Fibroblast of skin of left quadriceps (primary cell): ENCODE data around the gene PALLD.

Experiments used
- DNase-seq, 2 experiments: peaks; one replicate each; pipeline ENCODE4 v3.0.0-alpha.2; 2013; ENCODE audit warnings: low read depth in 2 of 2

PALLD gene

GRCh38 chr4:168524897-168525296 is 28.0 kb downstream of the PALLD start:
- DNase-seq, result no peak

DNA sequence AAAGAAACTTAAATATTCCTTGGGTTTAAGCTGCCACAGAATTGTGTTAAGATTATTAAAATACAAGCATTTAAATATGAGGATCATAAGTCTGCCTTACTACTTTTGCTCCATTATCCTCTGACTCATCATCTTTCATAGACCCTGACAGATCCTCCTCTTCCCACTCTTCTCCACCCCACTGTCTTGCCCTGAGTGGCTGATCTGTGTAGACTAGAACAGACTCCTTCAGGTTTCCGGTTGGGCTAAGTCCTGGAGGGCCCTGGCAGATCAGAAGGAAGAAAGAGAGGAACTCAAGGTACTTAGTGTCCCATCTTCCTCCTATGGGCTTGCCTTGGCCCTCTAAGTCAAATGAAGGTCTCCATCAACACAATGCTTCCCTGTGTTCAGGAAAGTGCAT is 30.7 kb downstream of the PALLD start:
- DNase-seq, result no peak

DNA sequence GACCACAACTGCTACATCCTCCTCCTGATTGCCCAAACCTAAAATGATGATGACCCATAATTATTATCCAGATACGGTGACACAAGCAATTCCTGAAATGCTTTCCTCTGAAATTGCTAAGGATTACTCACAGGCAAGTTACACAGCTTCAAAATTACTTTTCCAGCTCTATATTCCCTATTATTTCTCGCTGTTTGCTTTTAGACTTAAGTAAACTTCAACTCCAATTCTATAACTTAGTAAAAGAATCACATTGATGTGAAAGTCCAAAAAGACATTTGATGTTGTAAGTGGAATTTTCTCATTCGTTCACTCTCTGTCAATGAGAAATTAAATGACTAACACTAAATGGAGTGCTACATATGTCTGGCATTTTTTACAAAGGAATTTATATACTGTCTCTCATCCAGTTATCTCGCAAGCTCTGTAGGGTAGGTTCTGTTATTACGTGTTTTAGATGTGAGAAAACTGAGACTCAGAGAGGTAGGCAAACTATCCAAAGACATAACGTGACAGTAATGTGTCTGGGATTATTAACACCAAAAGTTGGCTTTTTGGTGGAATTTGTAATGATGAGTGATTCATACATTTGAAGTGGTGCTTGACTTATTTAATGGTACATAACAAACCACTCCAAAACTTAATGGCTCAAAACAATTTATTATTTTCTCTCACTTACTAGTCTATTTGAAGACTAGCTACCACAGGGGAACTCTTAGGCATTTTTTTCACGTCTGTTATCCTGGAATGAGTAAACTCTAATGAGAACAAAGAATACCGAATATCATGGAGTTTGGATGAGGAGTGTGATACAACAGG is 31.5 kb downstream of the PALLD start:
- peak; percentile 62 to 72 for DNase-seq

- no peak for DNase-seq
These were observed 32.4 kb downstream of the PALLD start for GRCh38 chr4:168529257-168529656.

DNA sequence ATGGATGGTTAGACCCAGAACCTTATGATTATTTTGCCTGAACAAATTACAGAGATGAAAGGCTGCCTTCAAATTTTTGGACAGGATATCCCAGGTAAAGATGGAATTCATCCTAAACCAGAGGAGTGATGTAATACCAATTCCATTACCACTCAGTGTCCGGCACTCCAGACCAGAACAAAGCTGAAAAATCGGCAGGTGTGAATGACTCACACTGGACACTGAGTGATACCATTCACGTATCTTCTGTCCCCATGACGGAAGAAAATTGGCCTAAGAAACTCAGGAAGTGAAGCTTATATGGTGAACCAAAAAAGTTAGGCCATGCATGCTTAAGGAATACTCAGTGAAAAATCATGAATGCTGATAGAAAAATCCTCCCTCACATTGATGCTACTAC is 34.5 kb downstream of the PALLD start:
- DNase-seq, result no peak

DNA sequence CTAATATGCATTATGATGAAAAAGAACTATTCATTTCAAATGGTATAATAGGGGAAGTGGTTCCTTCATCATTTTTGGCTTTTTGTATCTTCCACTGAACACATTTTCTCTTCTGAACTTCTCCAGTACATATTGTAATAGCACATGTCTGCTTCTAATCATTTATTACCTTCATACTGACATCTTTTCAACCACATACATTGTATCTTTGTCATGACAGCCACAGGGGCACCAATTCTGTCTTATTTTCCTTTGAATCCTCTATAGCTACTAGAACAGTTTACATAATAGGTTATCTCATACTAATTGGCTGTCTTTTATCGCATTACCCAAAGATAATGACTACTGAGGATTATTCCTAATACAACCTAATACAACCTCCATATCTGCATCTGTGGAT is 37.7 kb downstream of the PALLD start:
- DNase-seq, result no peak

DNA sequence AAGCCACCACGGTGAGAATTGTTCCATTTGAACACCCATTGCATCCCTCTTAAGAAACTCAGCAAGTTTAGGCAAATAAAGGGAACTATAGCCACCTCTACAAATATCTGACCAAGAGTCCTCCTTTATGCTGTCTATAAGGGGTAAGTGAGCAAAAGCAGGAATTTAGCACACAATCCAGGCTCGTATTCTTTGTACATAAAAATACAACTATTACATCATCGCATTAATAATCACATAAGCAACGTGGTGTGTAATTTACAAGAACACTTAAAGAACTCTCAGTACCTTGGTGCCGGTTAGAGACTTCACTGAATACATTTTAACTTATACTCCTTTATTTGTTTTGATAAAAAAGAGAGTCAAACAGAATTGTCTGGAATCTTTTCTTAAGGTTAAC is 38.8 kb downstream of the PALLD start:
- no peak for DNase-seq

- DNase-seq, result no peak
These were observed 39.6 kb downstream of the PALLD start for GRCh38 chr4:168536448-168536847.

DNA sequence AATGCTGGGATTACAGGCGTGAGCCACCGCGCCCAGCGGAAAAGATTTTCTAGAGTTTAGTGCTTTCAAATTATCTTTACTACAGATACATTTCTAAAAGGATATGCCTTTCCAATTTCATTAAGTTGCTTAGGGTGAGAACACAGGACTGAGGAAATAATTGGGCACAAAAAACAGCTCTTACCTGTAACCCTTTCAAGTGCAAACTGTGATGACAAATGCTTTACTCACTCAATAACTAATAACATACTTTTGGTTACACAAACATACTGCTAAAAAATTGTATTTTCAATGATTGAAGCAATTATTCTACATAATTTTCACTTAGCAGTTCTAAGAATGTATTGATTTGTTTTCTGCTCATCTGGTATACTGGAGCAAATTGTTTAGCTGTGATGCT is 40.2 kb downstream of the PALLD start:
- no peak for DNase-seq

DNA sequence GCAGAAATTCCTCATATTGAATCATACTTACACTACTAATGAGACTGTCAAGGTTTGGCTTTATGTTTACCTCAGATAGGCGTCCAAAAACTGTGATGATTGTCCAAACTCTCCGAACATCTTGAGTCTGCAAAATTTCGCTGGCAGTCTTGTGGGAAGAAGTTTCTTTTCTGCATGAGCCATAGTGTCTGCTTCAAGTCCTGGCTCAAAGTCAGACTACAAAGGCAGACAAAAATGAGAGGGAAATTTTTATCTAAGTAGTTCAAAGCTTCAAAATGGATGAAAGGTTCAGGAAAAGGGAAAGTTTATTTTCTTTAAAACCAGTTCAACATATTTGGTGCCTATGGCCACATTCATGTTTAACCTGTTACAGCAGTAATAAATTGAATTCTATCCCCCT is 40.7 kb downstream of the PALLD start:
- no peak for DNase-seq

DNA sequence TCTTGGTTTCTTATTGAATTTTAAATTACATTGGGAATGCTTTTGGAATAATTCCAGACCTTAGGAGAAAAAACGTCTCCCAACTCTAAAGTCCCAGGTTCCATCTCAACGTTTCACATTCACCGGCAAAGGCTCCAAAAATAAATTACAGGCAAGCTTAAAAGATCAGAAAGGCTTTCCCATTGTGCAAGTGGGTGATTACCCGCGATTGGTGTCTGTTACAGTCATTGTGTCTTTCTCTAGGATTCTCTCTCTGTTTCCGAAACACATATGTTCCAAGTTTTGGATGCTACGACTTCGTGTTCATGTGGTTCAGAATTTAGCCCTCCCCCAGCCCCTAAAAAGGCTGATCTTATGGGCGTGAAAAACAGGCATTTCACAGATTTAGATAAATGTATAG is 41.8 kb downstream of the PALLD start:
- no peak for DNase-seq

DNA sequence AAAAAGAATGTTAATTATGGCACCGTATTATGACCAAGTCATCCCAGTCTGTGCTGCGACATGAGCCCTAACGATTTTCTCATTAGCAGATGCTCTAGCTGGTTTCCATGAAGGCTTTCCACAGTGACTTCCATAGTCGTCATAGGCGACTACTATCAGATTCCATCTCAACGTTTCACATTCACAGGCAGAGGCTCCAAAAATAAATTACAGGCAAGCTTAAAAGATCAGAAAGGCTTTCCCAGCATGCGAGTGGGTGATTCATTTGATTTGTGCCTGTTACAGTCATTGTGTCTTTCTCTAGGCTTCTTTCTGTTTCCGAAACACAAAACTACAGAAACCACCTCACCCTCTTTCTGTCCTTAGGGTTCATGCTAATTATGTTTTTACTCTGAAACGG is 43.2 kb downstream of the PALLD start:
- DNase-seq, result peak in 1 of 2 experiments; percentile 62

DNA sequence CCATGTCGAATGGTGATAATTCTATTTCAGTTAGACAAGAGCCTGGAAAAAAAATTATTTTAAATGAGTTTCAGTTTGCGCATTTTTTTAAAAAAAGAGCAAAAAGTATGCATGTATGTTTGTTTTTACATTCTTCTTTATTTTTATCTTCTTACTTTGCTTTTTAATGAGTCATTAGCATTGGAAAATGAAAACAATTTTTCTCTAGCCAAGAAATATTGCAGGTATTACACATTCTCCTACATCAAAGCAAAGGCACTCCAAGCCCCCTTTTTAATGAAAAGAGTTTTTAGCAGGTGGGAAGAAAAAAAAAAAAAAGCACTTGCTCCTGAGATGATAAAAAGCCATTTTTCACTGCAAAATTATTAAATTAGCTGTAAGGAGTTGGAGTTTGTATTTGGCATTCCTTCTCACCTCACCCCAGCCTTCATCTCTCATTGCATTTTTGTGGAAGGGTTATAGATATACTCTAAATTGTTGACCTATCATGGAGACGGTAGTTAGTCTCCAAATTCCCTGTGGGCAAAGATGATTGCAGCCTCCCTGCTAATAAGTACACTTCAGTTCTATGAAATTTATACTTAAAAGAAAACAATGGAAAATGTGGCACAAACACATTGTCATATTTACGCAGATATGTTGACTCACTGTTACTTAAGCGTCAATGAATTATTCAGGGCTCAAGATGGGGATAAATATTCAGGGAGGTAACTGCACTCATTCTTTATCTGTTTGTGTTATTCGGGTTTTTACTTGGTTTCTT is 43.8 kb downstream of the PALLD start:
- DNase-seq, result no peak

DNA sequence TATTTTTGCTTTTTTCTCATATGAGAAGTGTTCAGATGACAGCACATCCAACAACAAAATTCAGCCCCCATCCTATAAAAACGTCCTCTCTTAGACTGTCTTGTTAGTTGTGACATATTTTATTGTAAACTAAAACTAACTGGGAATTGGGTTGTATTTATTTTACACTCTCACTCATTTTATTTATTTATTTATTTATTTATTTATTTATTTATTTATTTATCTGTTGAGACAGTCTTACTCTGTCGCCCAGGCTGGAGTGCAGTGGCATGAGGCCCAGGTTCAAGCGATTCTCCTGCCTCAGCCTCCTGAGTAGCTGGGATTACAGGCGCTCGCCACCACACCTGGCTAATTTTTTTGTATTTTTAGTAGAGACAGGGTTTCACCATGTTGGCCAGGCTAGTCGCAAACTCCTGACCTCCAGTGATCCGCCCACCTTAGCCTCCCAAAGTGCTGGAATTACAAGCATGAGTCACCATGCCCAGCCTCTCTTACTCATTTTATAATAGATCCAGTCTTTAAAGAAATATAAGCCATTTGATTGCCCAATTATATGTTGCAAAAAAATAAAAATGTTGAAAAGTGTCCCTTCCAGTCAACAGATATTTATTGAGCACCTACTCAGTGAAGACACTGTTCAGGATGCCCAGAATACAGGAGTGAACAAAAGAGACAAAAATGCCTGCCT is 44.6 kb downstream of the PALLD start:
- peak in 1 of 2 experiments; percentile 30 for DNase-seq

DNA sequence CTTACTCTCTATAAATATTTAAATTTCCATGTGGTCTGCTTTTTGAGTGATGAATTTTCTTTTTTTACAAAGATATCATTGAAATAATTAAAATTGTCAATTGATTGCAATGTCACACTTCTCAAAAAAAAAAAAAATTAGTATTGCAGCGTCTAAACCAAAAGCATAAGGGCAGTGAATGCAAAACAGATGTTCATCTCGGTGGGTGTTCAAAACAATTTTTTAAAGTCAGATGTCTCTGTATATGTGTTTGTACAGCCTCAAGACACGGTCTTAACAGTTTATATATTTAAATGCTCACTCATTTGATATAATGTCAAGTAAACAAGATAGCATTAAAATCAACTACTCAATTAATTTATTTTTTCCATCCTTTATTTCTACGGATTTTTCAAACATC is 52.3 kb downstream of the PALLD start:
- DNase-seq, result no peak

- no peak for DNase-seq
These were observed 53.4 kb downstream of the PALLD start for GRCh38 chr4:168550064-168550766.

- peak; percentile 81 to 83 for DNase-seq
These were observed 54.4 kb downstream of the PALLD start for GRCh38 chr4:168551211-168551610.

- DNase-seq, result no peak
These were observed 55.3 kb downstream of the PALLD start for GRCh38 chr4:168551945-168552695.

- DNase-seq, result no peak
These were observed 57.0 kb downstream of the PALLD start for GRCh38 chr4:168553714-168554370.

DNA sequence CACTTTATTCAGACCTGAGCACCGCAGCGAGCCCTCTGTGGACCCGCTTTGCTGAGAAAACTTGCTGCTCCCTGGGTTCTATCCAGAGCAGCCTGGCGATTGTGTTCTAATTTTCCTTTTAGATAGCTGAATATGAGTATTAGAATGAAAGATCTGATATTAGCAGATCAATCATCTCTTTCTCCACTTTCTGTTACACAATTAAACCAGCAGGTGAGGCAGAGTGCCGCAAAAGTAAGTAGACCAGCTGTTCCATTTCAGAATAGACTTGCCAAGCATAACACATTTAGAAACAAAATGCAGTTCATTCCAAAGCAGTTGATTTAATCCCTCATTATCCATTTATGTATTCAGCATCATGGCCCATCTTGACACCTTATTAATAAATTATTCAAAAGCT is 58.6 kb downstream of the PALLD start:
- no peak for DNase-seq

DNA sequence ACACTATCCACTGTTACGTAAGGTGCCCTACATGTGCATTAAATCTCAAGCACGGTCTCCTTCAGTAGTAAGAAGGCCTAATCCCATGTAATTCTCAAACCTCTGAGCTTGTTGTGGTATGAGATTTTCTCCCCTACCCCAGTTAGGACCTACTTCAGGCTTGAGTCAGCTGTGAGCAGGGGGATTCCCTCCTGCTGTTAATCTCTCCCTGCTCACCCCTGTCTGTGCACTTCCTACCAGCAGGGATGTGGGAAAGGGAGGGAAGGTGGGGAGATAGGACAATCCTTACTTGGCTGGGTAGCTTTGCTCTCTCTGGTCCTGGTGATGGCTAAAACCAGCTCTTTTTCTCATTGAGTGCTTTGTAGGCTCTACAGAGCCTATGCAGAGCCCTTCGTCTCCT is 60.8 kb downstream of the PALLD start:
- no peak for DNase-seq
